Bronchial epithelial cell (primary cell): ENCODE measurements around the gene C2CD4C. TPM values are rescaled to one million over a fixed set of nuclear protein-coding genes. Genes with fewer than 3 reads are reported as not detected.

ENCODE experiments used
- DNase-seq: peaks from one replicate; pipeline ENCODE4 v3.0.0-alpha.2; 2010; ENCODE audit warnings: low read depth
- FAIRE-seq: peaks from 2 replicates; lab custom pipeline; 2011; peaks lifted over from hg19 to GRCh38; lab: Jason Lieb, UNC
- H3K27me3 ChIP-seq: 2 replicates; pipeline ENCODE4 v1.5.1; 2011; ENCODE audit warnings: low read length; ENCODE audit not compliant: control insufficient read depth, insufficient read depth
- H3K36me3 ChIP-seq: 2 replicates; pipeline ENCODE4 v1.5.1; 2011; ENCODE audit warnings: low read length; ENCODE audit not compliant: control insufficient read depth, insufficient read depth
- H3K4me3 ChIP-seq: 2 replicates; pipeline ENCODE4 v1.5.1; 2011; ENCODE audit warnings: mild to moderate bottlenecking, low read depth, low read length, control low read depth
- CTCF ChIP-seq: IDR thresholded peaks from 2 replicates; pipeline ENCODE4 v1.5.1; 2011; ENCODE audit warnings: mild to moderate bottlenecking, moderate library complexity, low read length, control low read depth, inconsistent platforms; ENCODE audit not compliant: insufficient read depth, severe bottlenecking
- total RNA-seq: library from RNA; depleted of rRNA; stranded (reverse); fragments of >200 nt; gene quantifications from 2 replicates; pipeline ENCODE4 v1.2.1, GENCODE V29; 2014

The C2CD4C gene
- total RNA-seq, 1 donor from 2014 or later, result 0.26 TPM

DNA sequence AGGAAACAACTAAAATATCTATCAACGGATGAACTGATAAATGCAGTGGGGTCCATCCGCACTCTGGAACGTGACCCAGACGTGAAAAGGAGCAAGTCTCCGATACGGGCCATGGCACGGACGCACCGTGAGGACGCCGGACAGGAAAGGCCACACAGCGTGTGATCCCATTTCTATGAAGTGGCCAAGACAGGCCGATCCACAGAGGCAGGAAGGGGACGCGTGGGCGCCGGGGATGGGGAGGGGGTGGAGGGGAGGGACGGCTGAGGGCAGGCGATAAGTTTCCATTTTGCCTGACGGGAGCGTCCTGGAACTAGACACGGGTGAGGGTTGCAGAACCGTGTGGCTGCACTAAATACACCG, 38.1 kb upstream of the C2CD4C start:
- FAIRE-seq (no peak), DNase-seq (no peak)
- no peaks in the 10 kb centered on the region for H3K27me3 ChIP-seq
- H3K4me3 ChIP-seq, result no peak overlapping the region
- no peaks in the 10 kb centered on the region for H3K36me3 ChIP-seq
- no peak for TF ChIP-seq CTCF

GRCh38 chr19:444677-445210, 35.8 kb upstream of the C2CD4C start:
- no peak for FAIRE-seq

DNA sequence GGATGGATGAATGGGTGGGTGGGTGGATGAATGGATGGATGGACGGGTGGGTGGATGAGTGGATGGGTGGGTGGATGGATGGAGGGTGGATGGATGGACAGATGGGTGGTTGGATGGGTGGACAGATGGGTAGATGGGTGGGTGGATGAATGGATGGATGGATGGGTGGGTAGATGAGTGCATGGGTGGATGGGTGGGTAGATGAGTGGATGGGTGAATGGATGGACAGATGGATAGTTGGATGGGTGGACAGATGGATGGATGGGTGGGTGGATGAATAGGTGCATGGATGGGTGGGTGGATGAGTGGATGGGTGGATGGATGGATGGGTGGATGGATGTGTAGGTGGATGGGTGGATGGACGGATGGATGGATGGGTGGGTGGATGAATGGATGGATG, 34.1 kb upstream of the C2CD4C start:
- H3K36me3 ChIP-seq, result no peaks in the 10 kb centered on the region
- TF ChIP-seq CTCF, result no peak
- DNase-seq, result no peak
- no peak overlapping the region for H3K4me3 ChIP-seq
- no peak for FAIRE-seq
- H3K27me3 ChIP-seq, result no peaks in the 10 kb centered on the region

More at GRCh38 chr19:444677-445210, 35.8 kb upstream of the C2CD4C start:
- Histone ChIP-seq H3K4me3 (no peak overlapping the region), H3K36me3 (no peaks in the 10 kb centered on the region), H3K27me3 (no peaks in the 10 kb centered on the region)
- no peak for TF ChIP-seq CTCF
- no peak for DNase-seq

DNA sequence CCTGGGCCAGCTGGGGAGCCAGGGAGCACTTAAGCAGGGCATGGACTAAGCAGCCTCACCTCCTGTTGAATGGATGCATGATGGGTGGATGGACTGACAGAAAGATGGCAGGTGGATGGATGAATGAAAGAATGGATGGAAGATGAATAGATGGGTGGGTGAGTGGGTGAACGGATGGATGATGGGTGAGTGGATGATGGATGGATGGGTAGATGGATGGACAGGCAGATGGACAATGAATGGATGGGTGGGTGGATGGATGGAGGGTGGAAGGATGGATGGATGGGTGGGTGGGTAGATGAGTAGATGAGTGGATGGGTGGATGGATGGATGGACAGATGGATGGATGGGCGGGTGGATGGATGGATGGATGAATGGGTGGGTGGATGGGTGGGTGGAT, 33.1 kb upstream of the C2CD4C start:
- no peak for TF ChIP-seq CTCF
- no peak overlapping the region for H3K4me3 ChIP-seq
- no peaks in the 10 kb centered on the region for H3K27me3 ChIP-seq
- H3K36me3 ChIP-seq, result no peaks in the 10 kb centered on the region
- DNase-seq (no peak), FAIRE-seq (peak; percentile 18)

DNA sequence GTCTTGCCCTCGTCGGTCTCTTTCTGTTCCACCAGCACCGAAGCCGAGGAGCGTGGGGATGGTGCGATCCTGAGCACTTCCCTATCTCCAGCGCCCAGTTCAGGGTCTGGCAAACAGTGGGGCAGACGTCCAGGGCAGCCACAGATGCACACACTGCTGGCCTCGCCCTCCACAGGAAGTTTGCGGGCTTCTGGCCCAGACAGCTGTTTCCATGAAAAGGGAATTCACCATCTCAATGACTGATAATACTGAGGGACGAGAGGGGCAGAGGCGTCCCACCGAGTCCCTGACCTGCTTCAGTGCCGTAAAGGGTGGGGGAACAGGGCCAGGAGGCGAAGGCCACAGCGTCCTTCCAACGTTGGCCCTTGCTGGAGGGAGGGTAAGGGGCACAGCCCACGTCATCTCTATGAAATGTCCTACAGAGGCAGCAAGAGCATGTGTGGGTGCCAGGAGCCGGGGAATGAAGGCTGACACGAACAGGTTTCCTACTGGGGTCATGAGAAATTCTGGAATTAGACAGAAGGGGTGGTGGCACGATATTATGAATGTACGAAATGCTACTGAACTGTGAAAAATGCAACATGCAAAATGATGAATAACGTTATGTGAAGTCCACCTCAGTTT, 32.4 kb upstream of the C2CD4C start:
- H3K36me3 ChIP-seq, result no peaks in the 10 kb centered on the region
- FAIRE-seq, result no peak
- no peaks in the 10 kb centered on the region for H3K27me3 ChIP-seq
- H3K4me3 ChIP-seq, result no peak overlapping the region
- no peak for TF ChIP-seq CTCF
- no peak for DNase-seq
